Heart left ventricle (tissue), 16 donors: ENCODE measurements around the gene ARHGEF11. TPM values are rescaled to one million over a fixed set of nuclear protein-coding genes. Genes with fewer than 3 reads are reported as not detected.

Experiments
- ATAC-seq, 4 donors: fragments of 200-7000 bp; cut with Tn5 transposase; one replicate each; pipeline ENCODE4 v1.9.1; 2020 to 2022; ENCODE audit warnings: moderate library complexity in 4 of 4, mild to moderate bottlenecking in 3 of 4, moderate number of reproducible peaks in 1 of 4
- DNase-seq, 5 donors: peaks; one replicate each; pipeline ENCODE4 v3.0.0-alpha.2; 2020
- H3K27ac ChIP-seq, 12 donors: fragments of 200-600 bp; sonication (generic) in 4 of 12; one replicate each; pipeline versions ENCODE4 v1.5.0 to v1.8.0; 2016 to 2022; ENCODE audit warnings: mild to moderate bottlenecking in 2 of 12
- H3K27me3 ChIP-seq, 9 donors: fragments of 200-600 bp; sonication (generic) in 2 of 9; one replicate each; pipeline versions ENCODE4 v1.5.1 to v1.8.0; 2016 to 2022; ENCODE audit warnings: mild to moderate bottlenecking in 3 of 9
- H3K36me3 ChIP-seq, 9 donors: fragments of 200-600 bp; sonication (generic) in 2 of 9; one replicate each; pipeline versions ENCODE4 v1.5.0 to v1.8.0; 2018 to 2022; ENCODE audit warnings: mild to moderate bottlenecking in 2 of 9
- H3K4me1 ChIP-seq, 12 donors: fragments of 200-600 bp; sonication (generic) in 4 of 12; one replicate each; pipeline versions ENCODE4 v1.5.0 to v1.8.0; 2016 to 2022; ENCODE audit warnings: mild to moderate bottlenecking in 3 of 12
- H3K4me3 ChIP-seq, 12 donors: fragments of 200-600 bp; sonication (generic) in 4 of 12; one replicate each; pipeline versions ENCODE4 v1.5.0 to v1.8.0; 2017 to 2022; ENCODE audit warnings: mild to moderate bottlenecking in 9 of 12, moderate library complexity in 4 of 12
- H3K9me3 ChIP-seq, 12 donors: fragments of 200-600 bp; sonication (generic) in 4 of 12; one replicate each; pipeline versions ENCODE4 v1.5.0 to v1.8.0; 2016 to 2022; ENCODE audit warnings: mild to moderate bottlenecking in 1 of 12
- CTCF ChIP-seq, 12 donors: fragments of 200-600 bp; sonication (generic) in 4 of 12; IDR thresholded peaks; one replicate each; pipeline versions ENCODE4 v1.5.0 to v1.8.0; 2018 to 2022; ENCODE audit warnings: antibody characterized with exemption in 12 of 12, mild to moderate bottlenecking in 5 of 12
- POLR2A ChIP-seq, 2 donors: fragments of 450-650 bp; IDR thresholded peaks; one replicate each; pipeline ENCODE4 v1.6.1; 2017; ENCODE audit warnings: antibody characterized with exemption in 2 of 2, mild to moderate bottlenecking in 2 of 2, moderate library complexity in 2 of 2
- WGBS, 4 donors: extraction: QIAGEN DNeasy Blood & Tissue Kit in 2 of 4; methylation state at CpG; one replicate each; pipeline versions ENCODE4 v1.1.5 to v1.1.7; 2013 to 2018; 5-methylcytosine and 5-hydroxymethylcytosine counted together
- intact Hi-C, 10 donors: fragments of 100-400 bp; cut with DNase I; formaldehyde crosslinking; loops; one replicate each; pipeline versions ENCODE4 v1.11.1 to v1.14.2; 2022
- polyA plus RNA-seq, 2 donors: library from polyadenylated mRNA; stranded (reverse); fragments of 200-250 nt; gene quantifications; one replicate each; pipeline ENCODE4 v1.2.3, GENCODE V29; 2013
- total RNA-seq, 9 donors: library from RNA; depleted of rRNA in 2 of 9; stranded (reverse); fragments of >200 nt in 2 of 9; fragmentation: NEBNext Ultra II Directional in 3 of 9; extraction: Animal tissue kit (Norgen Biotek cat#: 25700) in 3 of 9; gene quantifications; one replicate each; pipeline versions ENCODE4 v1.1.0 to v1.2.4, GENCODE V29; 2016 to 2023
- donor health status: ischemic (EF 13 %, LVEDD 7.1; RV severe dilation, severe dysfunction).
- donor health status: healthy with polysubstance abuse.
- donor health status: DM: no; HTN: yes; CAD: no.
- donor health status: DM: no; HTN: no; CAD: no.
- donor health status: ischemic (EF 25% LVEDD 6.9; RV normal size, moderate dysfunction).
- donor health status: ischemic (EF 25% LVEDD 5.7; RV mildly dilated, moderate dysfunction).
- donor health status: healthy.
- donor health status: DM: yes; HTN: yes; CAD: no.
- donor health status: ischemic (EF 35%, LVEDD 5.7; RV mildly dilated, moderate dysfunction).
- donor health status: nonischemic (EF 11% LVEDD 7.7; RV severe dilation, severe dysfunction).
- donor health status: DM: yes; HTN: yes; CAD: no.
- donor health status: PGD.
- donor health status: ischemic (EF 29% LVEDD 5.4; RV normal size, mild dysfunction).
- donor health status: nonischemic (EF 23%, LVEDD 6.1; RV moderate dilation, normal function).

ARHGEF11 gene
- total and polyA plus RNA-seq, 11 donors = 12.2 to 44.1 (median 30.0) TPM

GRCh38 chr1:157005965-157006364, 39.6 kb downstream of the ARHGEF11 start:
- H3K36me3 ChIP-seq = no peaks in the 10 kb centered on the region
- intact Hi-C loops = loop anchor here in 1 of 10 donors (10.0 kb wide), 1 partner anchor 69 kb away; no protein-coding TSS in a partner anchor
- ATAC-seq (no peak), DNase-seq (no peak)
- no peak overlapping the region for H3K4me3 ChIP-seq
- peaks cover 0 to 57% (median 18%) of the 10 kb centered on the region in 12 donors for H3K4me1 ChIP-seq
- TF ChIP-seq CTCF (IDR thresholded peaks at IDR 0.05) (no peak), POLR2A (IDR thresholded peaks at IDR 0.05) (no peak)
- no peaks in the 10 kb centered on the region for H3K27me3 ChIP-seq
- 50 to 81% (median 52%) methylated on average over 2 of the region's 2 CpGs for WGBS, 4 donors
- H3K27ac ChIP-seq = no peak overlapping the region
- no peaks in the 10 kb centered on the region for H3K9me3 ChIP-seq

GRCh38 chr1:157004806-157005205, 40.7 kb downstream of the ARHGEF11 start:
- ATAC-seq (no peak), DNase-seq (no peak)
- H3K27me3 ChIP-seq = no peaks in the 10 kb centered on the region
- no peak overlapping the region for H3K27ac ChIP-seq
- no peaks in the 10 kb centered on the region for H3K9me3 ChIP-seq
- no peak overlapping the region for H3K4me3 ChIP-seq
- H3K4me1 ChIP-seq = peaks cover 0 to 57% (median 18%) of the 10 kb centered on the region in 12 donors
- no peaks in the 10 kb centered on the region for H3K36me3 ChIP-seq
- TF ChIP-seq CTCF (IDR thresholded peaks at IDR 0.05) (no peak), POLR2A (IDR thresholded peaks at IDR 0.05) (no peak)
- 21 to 33% (median 24%) methylated on average over 3 of the region's 3 CpGs for WGBS, 4 donors
- intact Hi-C loops = loop anchor here in 1 of 10 donors (10.0 kb wide), 1 partner anchor 70 kb away; no protein-coding TSS in a partner anchor

- 72 to 77% (median 73%) methylated on average over 4 of the region's 4 CpGs for WGBS, 4 donors
- Histone ChIP-seq H3K36me3 (no peaks in the 10 kb centered on the region), H3K9me3 (no peaks in the 10 kb centered on the region), H3K4me1 (peaks cover 0 to 53% (median 18%) of the 10 kb centered on the region in 12 donors), H3K27ac (no peak overlapping the region), H3K27me3 (no peaks in the 10 kb centered on the region), H3K4me3 (no peak overlapping the region)
- ATAC-seq (no peak), DNase-seq (no peak)
- intact Hi-C loops = loop anchor here in 1 of 10 donors (10.0 kb wide), 1 partner anchor 70 kb away; no protein-coding TSS in a partner anchor
- TF ChIP-seq CTCF (IDR thresholded peaks at IDR 0.05) = no peak
- no peak for TF ChIP-seq POLR2A (IDR thresholded peaks at IDR 0.05)
These were observed 41.2 kb downstream of the ARHGEF11 start for GRCh38 chr1:157004327-157004726.

- H3K4me3 ChIP-seq = no peak overlapping the region
- TF ChIP-seq POLR2A (IDR thresholded peaks at IDR 0.05) (no peak), CTCF (IDR thresholded peaks at IDR 0.05) (no peak)
- no peaks in the 10 kb centered on the region for H3K27me3 ChIP-seq
- intact Hi-C loops = loop anchor here in 1 of 10 donors (10.0 kb wide), 1 partner anchor 73 kb away; no protein-coding TSS in a partner anchor
- ATAC-seq (no peak), DNase-seq (no peak)
- peaks cover 0 to 34% (median 11%) of the 10 kb centered on the region in 12 donors for H3K4me1 ChIP-seq
- 80 to 89% (median 85%) methylated on average over 1 of the region's 1 CpG for WGBS, 4 donors
- H3K9me3 ChIP-seq = no peaks in the 10 kb centered on the region
- no peak overlapping the region for H3K27ac ChIP-seq
- no peaks in the 10 kb centered on the region for H3K36me3 ChIP-seq
These were observed 44.2 kb downstream of the ARHGEF11 start for GRCh38 chr1:157001304-157001703.
